Erythroblast (primary cell): ENCODE measurements around the gene TUT4.
A peak's percentile ranks its signal among the peaks of the same experiment; 100 is the strongest.

Source experiments
- DNase-seq, 2 experiments: peaks; one replicate each; lab custom pipeline; 2025; lab: John Stamatoyannopoulos, UW
- GATA1 ChIP-seq: IDR thresholded peaks from 2 replicates; pipeline ENCODE4 v1.6.1; 2011; ENCODE audit warnings: low read depth, mild to moderate bottlenecking, control low read depth, low read length, moderate library complexity
- POLR2A ChIP-seq: IDR thresholded peaks from 2 replicates; pipeline ENCODE4 v1.6.1; 2011; ENCODE audit warnings: mild to moderate bottlenecking, low read length

TUT4 gene

DNA sequence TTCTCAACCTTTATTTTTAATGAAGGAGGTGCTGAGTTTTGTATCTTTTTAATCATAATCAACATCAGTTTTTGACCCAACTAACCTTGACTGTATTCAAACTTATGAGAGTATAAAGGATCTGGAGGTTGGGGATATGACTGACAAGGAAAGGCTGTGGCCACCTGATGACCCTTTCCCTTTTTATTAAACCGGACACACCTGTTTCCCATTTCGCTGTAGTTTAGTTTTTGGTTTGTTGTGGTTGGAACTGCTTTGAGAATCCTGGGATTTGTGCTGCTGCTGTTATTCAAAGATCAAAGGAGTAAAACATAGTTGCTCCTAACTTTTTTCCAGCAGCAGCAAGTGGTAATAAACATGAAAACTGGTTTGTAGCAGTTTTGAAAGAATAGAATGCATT, 136.1 kb downstream of the TUT4 start:
- no peak for DNase-seq
- TF ChIP-seq GATA1: no peak
- TF ChIP-seq POLR2A: no peak

- DNase-seq: no peak
- TF ChIP-seq GATA1: no peak
- no peak for TF ChIP-seq POLR2A
These were observed 137.9 kb downstream of the TUT4 start for GRCh38 chr1:52414942-52415341.

DNA sequence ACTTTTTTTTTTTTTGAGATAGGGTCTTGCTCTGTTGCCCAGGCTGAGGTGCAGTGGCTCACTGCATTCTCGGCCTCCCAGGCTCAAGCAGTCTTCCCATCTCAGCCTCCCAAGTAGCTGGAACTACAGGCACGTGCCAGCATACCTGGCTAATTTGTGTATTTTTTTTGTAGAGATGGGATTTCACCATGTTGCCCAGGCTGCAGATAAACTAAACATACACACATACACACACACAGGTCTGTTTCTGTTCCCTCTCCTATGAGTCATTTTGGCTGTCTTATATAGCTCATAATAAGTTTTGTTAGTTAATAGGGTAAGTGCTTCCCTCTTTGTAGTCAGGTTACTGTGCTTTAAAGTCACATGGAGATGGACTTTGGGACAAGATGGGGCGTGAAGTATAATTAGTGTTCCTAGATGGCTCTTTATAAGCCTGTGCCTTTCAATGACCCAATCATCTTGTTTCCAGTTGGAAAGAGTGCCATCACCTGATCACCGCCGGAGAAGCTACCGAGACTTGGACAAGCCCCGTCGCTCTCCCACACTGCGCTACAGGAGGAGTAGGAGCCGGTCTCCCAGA, 139.4 kb downstream of the TUT4 start:
- TF ChIP-seq GATA1 (no peak), POLR2A (no peak)
- DNase-seq: no peak

- TF ChIP-seq POLR2A: no peak
- TF ChIP-seq GATA1: no peak
- DNase-seq: no peak
These were observed 147.9 kb downstream of the TUT4 start for GRCh38 chr1:52404975-52405338.

DNA sequence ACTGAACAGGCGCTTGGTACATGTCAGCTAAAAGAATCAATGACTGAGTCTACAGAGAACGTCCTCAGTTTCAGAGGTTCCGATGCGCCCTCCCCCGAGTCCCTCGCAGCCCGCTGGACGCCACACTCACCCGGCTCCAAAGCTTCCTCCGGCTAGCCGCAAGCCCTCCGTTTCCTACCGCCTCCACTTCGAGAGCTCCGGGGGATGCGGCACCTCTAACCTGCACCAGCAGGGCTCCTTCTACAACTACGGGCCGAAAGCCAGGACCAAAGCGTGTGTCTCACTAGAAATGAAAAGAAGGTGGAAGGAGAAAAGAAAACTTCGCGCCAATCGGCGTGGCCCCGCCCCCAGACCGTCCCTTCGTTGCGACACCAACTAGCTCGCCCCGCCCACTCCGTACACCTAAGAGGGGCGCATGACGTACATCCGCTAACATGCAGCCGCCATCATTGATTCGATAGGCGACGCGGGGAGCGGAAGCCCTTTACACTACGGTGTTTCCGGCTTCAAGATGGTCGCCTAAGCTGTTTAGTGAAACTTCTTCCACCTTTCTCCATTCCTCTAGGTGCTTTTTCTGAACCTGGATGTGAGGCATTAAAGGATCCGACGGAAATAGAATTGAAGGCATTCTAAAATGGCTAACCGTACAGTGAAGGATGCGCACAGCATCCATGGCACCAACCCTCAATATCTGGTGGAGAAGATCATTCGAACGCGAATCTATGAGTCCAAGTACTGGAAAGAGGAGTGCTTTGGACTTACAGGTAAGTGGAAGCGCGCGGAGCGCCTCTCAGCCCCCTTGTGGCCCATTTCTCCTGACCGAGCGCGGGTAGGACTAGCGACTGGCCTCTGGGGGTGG, 148.5 kb downstream of the TUT4 start, which contains the start of the genes ORC1 and PRPF38A:
Gene ORC1, minus strand, starts transcription at position 308 of the 859 bp plus-strand sequence. CDS start 2,200 bp downstream, outside the sequence.
Gene PRPF38A, plus strand, starts transcription at position 487 of the 859 bp plus-strand sequence. Its CDS starts 148 bp downstream, at position 635.
- DNase-seq: peak; percentile 99
- TF ChIP-seq GATA1: no peak
- peak; percentile 95 for TF ChIP-seq POLR2A

DNA sequence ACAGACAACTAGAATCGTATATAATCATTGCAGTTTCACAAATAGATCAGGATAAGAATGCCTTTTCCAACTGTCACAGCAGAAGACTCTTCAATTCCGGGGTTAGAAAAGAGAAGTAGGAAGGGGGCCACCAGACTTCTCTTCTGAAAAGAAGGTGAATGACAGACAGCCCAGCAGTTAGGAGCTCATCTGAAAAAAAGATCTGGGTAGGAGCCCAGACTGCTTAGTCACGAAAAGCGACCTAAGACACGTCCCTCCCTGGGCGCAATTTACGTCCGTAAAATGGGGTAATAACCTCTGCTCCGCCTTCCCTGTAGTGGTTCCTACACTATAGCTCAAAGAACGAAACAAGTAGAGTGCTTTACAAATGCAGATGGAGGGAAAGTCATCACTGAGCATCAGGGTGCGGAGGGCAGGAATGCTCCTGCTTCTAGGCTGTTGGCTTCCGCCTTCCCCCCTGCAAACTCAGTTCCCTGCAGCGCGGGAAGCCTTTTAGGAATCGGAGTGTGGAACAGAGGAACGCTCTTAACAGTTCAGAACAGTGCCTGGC, 149.3 kb downstream of the TUT4 start:
- DNase-seq: peak; percentile 93
- TF ChIP-seq GATA1: no peak
- no peak for TF ChIP-seq POLR2A

GRCh38 chr1:52402860-52403240, 150.0 kb downstream of the TUT4 start:
- no peak for TF ChIP-seq POLR2A
- DNase-seq: peak; percentile 33 to 54

DNA sequence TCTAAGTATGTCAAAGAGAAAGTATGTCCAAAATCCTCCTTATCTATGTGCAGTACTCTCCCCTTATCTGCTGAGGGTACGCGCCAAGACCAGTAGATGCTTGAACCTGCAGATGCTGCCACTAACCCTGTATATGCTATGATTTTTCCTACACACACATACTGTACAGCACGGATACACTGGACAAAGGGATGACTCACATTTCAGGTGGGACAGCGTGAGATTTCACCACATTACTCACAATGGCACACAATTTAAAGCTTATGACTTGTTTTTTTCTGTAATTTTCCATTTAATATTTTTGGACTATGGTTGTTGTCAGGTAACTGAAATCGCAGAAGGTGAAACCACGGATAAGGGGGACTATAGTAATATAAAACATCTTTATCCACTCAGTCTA, 152.8 kb downstream of the TUT4 start:
- TF ChIP-seq POLR2A (no peak), GATA1 (no peak)
- peak in 1 of 2 experiments; percentile 59 for DNase-seq

DNA sequence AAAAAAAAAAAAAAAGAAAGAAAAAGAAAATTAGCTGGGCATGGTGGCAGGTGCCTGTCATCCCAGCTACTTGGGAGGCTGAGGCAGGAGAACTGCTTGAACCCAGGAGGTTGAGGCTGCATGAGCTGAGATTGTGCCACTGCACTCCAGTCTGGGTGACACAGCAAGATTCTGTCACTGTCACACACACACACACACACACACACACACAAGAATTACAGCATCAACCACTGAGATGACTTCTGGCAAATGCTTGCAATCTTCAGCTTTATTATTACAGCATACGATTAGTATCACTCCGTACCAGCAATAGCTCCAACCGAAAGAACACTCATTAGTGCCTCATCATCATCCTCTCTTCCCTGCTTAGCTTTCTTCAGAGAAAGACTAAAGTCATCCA, 153.3 kb downstream of the TUT4 start:
- no peak for TF ChIP-seq GATA1
- no peak for TF ChIP-seq POLR2A
- peak; percentile 51 to 55 for DNase-seq

DNA sequence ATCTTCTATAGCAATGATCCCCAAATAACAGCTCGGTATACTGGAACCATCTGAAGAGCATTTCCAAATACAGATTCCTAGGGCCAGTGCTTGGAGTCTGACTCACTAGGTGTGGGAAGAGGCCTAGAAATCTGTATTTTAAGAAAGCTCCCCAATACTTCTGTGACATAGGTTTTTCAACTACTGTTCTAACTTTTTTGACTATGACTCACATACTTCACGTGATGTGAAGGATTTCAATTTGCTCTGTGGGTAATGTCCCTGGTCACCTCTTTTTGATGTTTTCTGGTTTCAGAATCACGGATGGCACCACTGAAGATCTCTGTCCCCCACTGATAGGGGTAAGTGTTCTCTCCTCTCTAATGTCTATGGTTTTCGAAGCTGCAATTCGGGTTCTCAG, 159.7 kb downstream of the TUT4 start:
- DNase-seq: no peak
- TF ChIP-seq GATA1 (no peak), POLR2A (no peak)

- no peak for DNase-seq
- TF ChIP-seq GATA1 (no peak), POLR2A (no peak)
These were observed 166.4 kb downstream of the TUT4 start for GRCh38 chr1:52386458-52386857.

DNA sequence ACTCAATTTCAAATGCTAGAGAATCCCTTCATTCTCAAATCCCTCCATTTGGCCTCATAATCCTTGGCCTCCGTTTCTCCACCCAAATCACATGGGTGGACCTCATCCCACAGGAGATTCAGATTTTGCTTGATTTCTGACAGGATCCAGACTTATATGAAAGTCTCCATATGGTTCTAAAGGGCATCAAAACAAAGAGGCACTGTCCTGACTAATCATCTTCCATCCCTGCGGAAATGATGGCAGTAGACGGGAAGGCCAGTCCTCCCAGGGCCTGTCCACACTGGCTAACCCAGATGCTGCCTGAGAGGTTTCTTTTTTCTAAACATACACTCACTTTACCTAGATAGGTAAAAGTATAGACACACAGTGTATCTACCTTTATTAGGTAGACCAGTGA, 167.5 kb downstream of the TUT4 start:
- no peak for TF ChIP-seq GATA1
- TF ChIP-seq POLR2A: no peak
- no peak for DNase-seq
